NCI-H345 treated with DMSO at 0.1 percent for 48 hours (cell line): ENCODE results near the gene PCDHA6.
"Not testable (repeated sequence)": the region's sequence is repeated elsewhere in the genome, so short reads cannot be mapped to it uniquely, and the experiment has no call there.

ENCODE experiments used
- DNase-seq: peaks from one replicate; lab custom pipeline; 2025; ENCODE audit not compliant: unreplicated experiment; lab: John Stamatoyannopoulos, UW

The PCDHA6 gene

GRCh38 chr5:140821375-140822280 is 6.1 kb upstream of the PCDHA6 start, which contains the start of gene PCDHA5:
Gene PCDHA5 (plus strand): TSS chr5:140821613.
- DNase-seq = peak; percentile 58

- DNase-seq = no peak
Observed at GRCh38 chr5:140822281-140822629, 5.5 kb upstream of the PCDHA6 start.

- DNase-seq = not testable (repeated sequence)
Observed at GRCh38 chr5:140822969-140823368, 4.8 kb upstream of the PCDHA6 start.

- DNase-seq = no peak
Observed at GRCh38 chr5:140823475-140823874, 4.3 kb upstream of the PCDHA6 start.

- no peak for DNase-seq
Observed at GRCh38 chr5:140828362-140828737, 590 bp downstream of the PCDHA6 start.

GRCh38 chr5:140829511-140830501 is 2.0 kb downstream of the PCDHA6 start:
- DNase-seq = not testable (repeated sequence)

- DNase-seq = peak; percentile 16
Observed at GRCh38 chr5:140833993-140834392, 6.2 kb downstream of the PCDHA6 start, which contains the start of gene PCDHA7. Gene PCDHA7 (plus strand): TSS chr5:140834269. CDS start chr5:140834384, 115 bp downstream.

GRCh38 chr5:140834439-140835008 is 6.8 kb downstream of the PCDHA6 start:
- not testable (repeated sequence) for DNase-seq

GRCh38 chr5:140835622-140836510 is 8.1 kb downstream of the PCDHA6 start:
- DNase-seq = no peak

- no peak for DNase-seq
Observed at GRCh38 chr5:140840978-140841962, 13.5 kb downstream of the PCDHA6 start, which contains the start of gene PCDHA8. Gene PCDHA8 (plus strand): TSS chr5:140841187. CDS start chr5:140841322, 135 bp downstream.

- no peak for DNase-seq
Observed at GRCh38 chr5:140842798-140843733, 15.3 kb downstream of the PCDHA6 start.

- not testable (repeated sequence) for DNase-seq
Observed at GRCh38 chr5:140848139-140849102, 20.7 kb downstream of the PCDHA6 start, which contains the start of gene PCDHA9. Gene PCDHA9 (plus strand): TSS chr5:140848382. CDS start chr5:140848496, 114 bp downstream.

GRCh38 chr5:140849831-140850634 is 22.3 kb downstream of the PCDHA6 start:
- not testable (repeated sequence) for DNase-seq

GRCh38 chr5:140855772-140856674 is 28.3 kb downstream of the PCDHA6 start, which contains the start of gene PCDHA10:
Gene PCDHA10 (plus strand): TSS chr5:140855897. CDS start chr5:140856049, 152 bp downstream.
- DNase-seq = no peak
